GM15510 (cell line): Measurements from ENCODE around the gene CIZ1.
A peak's percentile ranks its signal among the peaks of the same experiment; 100 is the strongest.

Source experiments
- POLR2A ChIP-seq: IDR thresholded peaks from 3 replicates; pipeline ENCODE4 v1.6.1; 2011; ENCODE audit warnings: borderline replicate concordance; ENCODE audit not compliant: insufficient read length; ENCODE audit errors: extremely low read depth

The CIZ1 gene

DNA sequence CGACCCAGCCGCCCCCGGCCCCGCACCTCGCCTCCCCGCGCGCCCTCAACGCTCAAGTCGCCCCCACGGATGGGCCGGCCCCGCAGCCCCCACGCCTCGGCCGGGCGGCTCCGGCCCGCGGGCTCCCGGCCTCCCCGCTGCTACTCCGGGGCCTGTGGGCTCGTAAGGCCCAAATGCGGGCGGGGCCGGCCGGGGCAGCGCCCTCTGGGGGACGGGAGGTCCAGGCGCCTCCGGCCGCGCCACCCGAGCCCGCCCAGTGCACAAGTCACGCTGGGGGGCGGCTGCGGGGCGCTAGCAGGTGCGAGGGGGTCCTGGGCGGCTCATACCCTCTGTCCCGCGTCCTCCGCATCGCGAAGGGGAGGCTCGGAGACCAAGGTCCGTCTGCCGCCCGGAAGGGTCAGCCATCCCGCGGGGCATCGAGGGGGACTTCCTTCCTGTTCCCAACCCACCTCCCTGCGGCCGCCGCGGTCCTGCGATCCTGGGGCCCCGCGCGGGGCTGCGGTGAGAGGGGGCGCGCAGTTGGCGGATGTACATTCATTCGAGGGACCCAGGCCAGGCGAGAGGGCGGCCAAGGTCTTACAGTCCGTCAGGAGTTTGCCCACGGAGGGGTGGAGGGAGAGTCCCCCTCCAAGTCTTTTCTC is at the start of gene CIZ1:
CIZ1 (minus strand) TSS at position 167 of the 641 bp plus-strand sequence. CDS start 715 bp downstream, outside the sequence.
- peak; percentile 80 for TF ChIP-seq POLR2A

- TF ChIP-seq POLR2A: no peak
Observed at GRCh38 chr9:128233817-128234406, 42.5 kb upstream of the CIZ1 start.

DNA sequence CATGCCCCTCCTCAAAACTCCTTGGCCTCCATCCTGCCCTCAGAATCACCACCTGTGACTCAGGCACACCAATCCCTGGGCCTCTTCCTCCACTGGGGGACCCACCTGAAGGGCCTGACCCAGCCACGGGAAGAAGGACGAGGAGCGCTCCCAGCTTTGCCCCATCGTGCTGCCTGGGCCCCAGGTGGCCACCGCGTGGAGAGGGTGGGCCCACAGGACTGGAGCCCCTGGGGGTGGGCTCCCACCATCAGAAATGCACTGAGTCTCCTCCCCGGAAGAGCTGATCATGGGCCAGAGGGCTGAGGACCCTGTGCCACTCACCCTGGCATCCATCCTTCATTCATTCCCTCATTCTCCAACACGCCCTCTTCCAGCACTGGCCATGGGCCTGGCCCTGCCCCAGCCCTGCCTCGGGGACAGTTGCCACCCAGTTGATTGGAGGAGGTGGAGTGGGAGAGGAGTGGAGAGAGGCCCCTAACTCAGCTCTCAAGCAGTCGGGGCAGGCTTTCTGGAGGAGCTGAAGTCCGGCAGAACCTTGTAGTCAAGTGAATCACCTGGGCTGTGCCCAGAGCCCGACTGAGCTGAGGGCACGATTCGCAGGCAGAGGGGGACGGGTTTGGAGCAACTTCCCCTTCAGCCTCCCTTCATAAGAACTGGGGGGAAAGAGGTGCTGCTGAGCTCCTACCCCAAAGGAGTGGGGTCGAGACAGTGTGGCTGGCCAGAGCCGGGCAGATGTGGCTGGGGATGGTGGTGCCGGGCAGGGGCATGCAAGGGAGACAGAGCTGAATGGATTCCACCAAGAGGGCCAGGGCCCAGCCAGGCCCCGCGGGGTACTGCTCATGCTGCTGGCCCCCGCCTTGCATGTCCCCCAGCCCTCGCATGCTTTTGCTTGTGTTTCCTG is 41.4 kb upstream of the CIZ1 start:
- no peak for TF ChIP-seq POLR2A

GRCh38 chr9:128231638-128232527 is 40.5 kb upstream of the CIZ1 start:
- TF ChIP-seq POLR2A: no peak

GRCh38 chr9:128226412-128226801 is 35.0 kb upstream of the CIZ1 start:
- no peak for TF ChIP-seq POLR2A

DNA sequence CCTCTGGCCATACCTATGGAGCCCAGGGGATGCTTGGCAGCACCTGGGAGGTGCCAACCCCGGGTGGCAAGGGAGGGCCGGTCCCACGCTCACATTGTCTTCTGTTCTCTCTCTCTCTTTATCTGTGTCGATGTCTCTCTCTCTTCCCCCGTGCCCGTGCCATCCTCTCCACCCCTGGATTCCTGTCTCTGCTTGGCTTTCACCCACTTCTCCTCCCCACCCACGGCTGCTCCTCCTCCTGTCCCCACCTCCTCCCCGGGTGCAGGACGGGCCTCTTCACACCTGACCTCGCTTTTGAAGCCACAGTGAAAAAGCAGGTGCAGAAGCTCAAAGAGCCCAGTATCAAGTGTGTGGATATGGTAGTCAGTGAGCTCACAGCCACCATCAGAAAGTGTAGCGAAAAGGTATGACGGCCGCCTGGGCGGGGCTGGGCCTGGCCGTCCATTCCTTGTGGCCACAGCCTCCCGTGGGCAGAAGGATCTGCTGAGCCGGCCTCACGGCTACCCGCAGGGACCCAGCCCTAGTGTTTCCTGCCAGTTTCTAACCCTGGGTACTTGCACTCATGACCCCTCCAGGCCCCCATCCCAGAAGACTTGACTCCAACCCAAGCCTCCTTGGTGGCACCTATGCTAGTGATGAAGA is 34.5 kb upstream of the CIZ1 start:
- TF ChIP-seq POLR2A: no peak

- TF ChIP-seq POLR2A: no peak
Observed at GRCh38 chr9:128224877-128225276, 33.5 kb upstream of the CIZ1 start.

DNA sequence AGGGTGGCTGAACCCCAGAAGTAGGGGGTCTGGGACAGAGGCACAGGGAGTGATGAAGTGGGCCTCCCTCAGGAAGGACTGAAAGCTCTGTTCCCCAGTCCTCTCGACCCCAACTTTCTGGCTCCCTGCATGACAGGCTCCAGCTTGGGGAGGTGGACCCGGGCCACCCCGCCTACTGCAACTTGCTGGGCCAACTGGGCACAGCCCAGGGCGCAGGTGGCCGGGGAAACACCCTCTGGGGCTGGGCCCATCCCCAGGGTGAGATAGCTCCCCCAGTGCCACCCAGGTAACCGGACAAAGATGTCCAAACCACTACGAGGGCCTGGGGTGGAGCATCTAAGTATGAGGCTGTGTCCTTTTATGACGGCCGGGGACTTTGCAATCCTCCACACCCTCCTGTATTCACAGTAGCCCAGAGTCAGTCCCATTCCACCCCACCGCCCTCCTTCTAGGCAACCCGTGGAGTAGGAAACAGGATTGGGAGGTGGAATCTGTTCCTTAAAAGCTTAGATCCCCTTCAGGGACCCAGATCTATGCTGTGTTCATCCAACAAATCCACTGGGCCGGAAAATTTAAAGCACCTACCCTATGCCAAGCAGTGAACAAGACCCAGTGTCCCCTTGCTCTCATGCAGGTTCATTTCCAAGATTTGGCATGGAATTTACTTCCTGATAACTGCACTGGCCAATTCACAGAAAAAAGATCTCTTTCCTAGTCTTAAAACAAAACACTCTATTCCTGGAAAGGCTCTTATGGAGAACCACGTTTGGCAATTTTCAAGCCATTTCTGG is 31.7 kb upstream of the CIZ1 start:
- no peak for TF ChIP-seq POLR2A

DNA sequence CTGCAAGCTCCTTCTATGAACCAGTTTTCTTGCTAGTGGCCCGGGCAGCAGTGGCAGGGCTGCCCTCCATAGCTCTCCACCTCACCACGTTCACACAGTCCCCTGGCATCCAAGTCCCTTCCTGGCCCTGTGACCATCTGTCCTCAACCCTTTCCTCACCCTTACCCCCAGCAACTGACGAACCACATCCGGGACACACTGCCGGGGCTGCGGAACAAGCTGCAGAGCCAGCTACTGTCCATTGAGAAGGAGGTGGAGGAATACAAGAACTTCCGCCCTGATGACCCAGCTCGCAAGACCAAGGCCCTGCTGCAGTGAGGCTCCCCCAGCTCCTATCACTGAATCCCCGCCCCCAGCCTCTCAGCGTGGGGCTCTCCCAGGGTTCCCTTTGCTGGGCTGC is 30.7 kb upstream of the CIZ1 start:
- no peak for TF ChIP-seq POLR2A

- no peak for TF ChIP-seq POLR2A
Observed at GRCh38 chr9:128219831-128220230, 28.5 kb upstream of the CIZ1 start.

DNA sequence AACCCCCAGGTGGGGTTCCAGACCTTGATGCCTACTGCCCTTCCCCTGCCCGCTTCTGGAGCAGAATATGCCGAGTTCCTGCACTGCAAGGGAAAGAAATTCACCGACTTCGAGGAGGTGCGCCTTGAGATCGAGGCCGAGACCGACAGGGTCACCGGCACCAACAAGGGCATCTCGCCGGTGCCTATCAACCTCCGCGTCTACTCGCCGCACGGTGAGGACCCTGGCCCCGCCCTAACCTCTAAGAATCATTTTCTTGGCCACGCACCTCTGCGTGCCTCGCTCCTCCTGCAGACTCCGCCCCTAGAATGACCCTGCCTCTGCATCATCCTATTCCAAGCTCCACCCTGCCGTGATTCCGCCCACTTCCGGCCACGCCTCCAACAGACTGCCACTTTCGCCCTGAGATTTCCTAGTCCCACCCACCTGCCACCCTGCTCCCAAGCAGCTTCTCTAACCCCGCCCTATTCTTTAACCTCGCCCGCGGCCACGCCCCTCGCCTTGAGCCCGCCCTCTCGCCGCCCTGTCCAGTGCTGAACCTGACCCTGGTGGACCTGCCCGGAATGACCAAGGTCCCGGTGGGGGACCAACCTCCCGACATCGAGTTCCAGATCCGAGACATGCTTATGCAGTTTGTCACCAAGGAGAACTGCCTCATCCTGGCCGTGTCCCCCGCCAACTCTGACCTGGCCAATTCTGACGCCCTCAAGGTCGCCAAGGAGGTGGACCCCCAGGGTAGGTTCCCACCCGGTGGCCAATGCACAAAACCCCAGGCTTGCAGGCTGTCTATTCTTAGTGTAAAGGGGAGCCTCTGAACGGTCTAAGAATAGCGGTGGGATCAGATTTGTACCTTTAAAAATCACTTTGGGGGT is 27.4 kb upstream of the CIZ1 start:
- TF ChIP-seq POLR2A: peak; percentile 37

DNA sequence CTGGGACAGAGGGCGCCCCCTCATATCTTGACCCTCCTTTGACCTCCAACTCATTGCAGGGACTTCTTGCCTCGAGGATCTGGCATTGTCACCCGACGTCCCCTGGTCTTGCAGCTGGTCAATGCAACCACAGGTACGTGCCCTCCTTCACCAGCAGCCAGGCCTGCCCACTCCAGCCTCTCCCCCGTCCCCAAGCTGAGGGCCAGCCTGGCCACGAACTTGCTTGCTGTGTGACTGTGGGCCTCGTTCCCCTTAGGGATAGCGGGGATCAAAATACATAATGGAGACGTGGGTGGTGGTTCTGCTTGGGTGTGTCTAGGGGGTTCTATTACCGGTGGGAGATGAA is 26.8 kb upstream of the CIZ1 start:
- no peak for TF ChIP-seq POLR2A
